ENCODE results near the gene SAMD11. TPM values are rescaled to one million over a fixed set of nuclear protein-coding genes. Genes with fewer than 3 reads are reported as not detected.
A peak's percentile ranks its signal among the peaks of the same experiment; 100 is the strongest.

SAMD11 gene
- polyA plus RNA-seq, 3 donors, result 38.2 to 87.0 (median 80.7) TPM

DNA sequence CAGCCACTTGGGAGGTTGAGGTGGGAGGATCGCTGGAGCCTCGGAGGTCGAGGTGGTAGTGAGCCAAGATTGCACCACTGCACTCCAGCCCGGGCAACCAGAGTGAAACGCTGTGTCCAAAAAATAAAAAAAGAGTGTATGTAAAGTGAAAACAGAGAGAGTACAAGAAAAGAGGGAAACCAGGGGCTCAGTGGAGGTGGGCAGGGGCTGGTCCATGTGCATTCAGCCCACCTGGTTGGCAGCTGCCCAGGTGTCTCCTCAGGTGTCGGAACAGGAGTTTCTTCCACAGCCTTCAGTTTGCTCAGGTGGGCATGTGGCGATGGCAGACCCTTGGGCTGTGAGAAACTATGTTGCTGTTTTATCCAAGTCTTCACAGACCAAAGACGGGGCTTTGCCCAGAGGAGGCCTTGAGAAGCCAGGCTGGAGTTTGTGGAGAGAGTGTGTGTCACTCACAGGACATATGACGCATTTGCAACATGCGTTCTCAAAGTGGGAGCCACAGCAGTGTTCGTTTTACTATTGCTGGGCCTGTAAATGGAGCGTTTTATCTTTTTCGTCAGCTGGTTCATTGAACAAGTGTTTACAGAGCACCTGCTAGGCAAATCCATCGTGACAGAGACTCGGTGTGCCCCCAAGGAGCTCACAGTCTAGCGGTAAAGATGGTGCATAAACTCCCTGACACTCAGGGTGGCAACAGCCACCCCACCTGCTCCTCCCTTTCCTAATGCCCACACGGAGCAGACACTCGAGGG lies 22.4 kb upstream of the SAMD11 start:
- DNase-seq (ENCODE audit: extremely low read depth in 1 of 11, low read depth in 9 of 11, low spot score in 4 of 11), result no peak

DNA sequence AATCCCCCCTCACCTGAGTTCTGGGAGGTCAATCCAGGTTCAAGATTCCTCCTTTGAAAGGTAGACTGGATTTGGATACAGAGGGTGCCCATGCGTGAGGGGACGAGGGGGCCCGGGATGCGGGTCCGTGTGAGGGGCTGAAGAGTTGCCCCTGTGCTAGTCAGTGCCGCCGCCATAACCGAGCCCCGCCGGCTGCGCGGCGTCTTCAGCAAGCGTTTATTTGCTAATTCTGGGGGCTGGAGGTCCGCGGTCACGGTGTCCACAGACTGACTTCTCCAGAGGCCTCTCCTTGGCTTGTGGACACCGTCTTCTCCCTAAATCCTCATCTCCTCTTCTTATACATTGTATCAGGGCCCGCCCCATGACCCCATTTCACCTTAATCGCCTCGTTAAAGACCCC lies 20.9 kb upstream of the SAMD11 start:
- DNase-seq (ENCODE audit: extremely low read depth in 1 of 11, low read depth in 9 of 11, low spot score in 4 of 11), result no peak

DNA sequence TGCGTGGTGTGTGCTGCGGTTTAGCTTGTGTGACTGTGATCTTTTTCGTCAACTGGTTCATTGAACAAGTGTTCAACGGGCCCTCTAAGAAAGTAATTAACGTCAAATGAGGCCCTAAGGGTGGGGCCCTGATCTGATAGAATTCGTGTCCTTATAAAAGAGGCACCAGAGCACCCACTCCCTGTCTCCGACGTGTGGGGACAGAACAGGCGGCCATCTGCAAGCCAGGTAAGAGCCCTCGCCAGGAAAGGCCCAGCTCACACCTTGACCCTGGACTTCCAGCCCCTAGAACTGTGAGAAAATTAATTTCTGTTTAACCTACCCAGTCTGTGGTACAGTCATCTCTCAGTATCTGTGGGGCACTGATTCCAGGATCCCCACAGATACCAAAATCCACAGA lies 20.4 kb upstream of the SAMD11 start:
- no peak for DNase-seq (ENCODE audit: extremely low read depth in 1 of 11, low read depth in 9 of 11, low spot score in 4 of 11)

DNA sequence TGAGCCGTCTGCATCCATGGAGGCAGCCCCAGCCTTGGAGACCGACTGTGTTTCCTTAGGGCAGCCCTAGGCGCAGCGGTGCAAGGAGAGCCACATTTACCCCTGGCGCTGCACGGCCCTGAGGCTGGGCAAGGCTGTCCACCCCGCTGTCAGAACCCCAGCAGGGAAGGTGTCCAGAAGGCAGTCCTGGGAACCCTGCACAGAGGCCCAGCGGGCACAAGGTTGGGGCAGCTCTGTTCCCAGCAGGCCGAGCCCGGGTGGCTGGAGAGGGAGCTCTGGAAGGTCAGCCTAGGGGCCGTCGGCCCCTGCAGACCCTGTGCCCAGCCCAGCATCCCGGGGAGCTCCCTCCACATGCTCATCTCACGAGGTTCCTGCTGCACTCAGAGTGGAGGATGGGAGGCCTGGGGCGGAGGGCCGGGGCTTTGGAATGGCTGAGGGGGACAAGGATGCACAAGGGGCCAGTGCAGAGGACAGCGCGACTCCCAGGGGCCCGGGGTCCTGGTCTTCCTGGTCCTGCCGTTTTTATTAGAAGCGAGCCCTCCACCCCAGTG lies 19.9 kb upstream of the SAMD11 start:
- no peak for DNase-seq (ENCODE audit: extremely low read depth in 1 of 11, low read depth in 9 of 11, low spot score in 4 of 11)

DNA sequence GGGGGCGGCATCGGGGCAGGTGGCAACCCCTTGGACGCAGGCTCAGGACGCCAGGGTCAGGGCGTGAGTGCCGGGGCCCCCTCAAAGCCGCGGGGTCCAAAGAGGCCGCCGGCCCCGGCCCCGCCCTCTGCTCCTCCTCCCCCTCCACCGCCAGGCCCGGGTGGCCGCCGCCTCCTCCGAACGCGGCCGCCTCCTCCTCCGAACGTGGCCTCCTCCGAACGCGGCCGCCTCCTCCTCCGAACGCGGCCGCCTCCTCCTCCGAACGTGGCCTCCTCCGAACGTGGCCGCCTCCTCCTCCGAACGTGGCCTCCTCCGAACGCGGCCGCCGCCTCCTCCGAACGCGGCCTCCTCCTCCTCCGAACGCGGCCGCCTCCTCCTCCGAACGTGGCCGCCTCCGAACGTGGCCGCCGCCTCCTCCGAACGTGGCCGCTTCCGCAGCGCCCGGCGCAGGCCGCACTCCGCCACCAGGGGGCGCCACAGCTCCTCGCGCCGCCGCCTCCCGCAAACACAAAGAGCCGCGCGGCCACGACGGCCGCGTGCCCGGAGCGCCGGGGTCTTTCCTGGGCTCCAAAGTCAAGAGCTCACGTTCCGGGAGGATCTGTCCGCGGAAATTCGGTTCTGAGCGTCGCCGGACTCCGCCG lies 19.3 kb upstream of the SAMD11 start:
- peak in 5 of 11 donors; percentile 66 to 86 (median 83) for DNase-seq (ENCODE audit: extremely low read depth in 1 of 11, low read depth in 9 of 11, low spot score in 4 of 11)

DNA sequence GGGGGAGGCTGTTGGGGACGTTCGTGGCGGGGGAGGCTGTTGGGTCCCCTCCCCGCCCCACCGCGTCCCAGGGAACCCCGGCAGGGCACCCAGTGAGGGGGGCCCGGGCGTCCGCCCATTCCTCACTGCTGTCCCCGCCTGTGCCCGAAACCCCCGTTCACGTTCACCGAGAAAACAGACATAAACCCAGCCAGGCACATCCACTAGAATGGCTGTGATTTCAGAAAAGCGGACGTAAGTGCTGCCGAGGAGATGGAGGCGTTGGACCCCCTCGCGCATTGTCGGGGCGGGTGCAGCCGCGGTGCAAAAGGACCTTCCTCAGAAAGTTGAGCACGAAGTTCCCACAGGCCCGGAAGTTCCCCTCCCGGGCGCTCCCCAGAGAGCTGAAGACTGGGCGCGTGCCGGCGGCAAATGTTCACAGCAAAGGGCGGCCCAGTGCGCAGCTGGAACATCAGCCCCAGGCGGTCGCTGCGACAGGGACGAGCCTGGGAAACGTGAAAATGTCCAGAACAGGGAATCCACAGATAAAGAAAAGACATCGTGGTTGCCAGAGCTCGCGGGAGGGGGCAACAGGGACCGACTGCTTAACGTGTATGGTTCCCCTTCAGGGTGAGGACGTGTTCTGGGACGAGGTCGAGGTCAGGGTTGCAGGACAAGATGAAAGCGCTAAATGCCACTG lies 18.5 kb upstream of the SAMD11 start:
- DNase-seq (ENCODE audit: extremely low read depth in 1 of 11, low read depth in 9 of 11, low spot score in 4 of 11), result peak in 1 of 11 donors; percentile 53

DNA sequence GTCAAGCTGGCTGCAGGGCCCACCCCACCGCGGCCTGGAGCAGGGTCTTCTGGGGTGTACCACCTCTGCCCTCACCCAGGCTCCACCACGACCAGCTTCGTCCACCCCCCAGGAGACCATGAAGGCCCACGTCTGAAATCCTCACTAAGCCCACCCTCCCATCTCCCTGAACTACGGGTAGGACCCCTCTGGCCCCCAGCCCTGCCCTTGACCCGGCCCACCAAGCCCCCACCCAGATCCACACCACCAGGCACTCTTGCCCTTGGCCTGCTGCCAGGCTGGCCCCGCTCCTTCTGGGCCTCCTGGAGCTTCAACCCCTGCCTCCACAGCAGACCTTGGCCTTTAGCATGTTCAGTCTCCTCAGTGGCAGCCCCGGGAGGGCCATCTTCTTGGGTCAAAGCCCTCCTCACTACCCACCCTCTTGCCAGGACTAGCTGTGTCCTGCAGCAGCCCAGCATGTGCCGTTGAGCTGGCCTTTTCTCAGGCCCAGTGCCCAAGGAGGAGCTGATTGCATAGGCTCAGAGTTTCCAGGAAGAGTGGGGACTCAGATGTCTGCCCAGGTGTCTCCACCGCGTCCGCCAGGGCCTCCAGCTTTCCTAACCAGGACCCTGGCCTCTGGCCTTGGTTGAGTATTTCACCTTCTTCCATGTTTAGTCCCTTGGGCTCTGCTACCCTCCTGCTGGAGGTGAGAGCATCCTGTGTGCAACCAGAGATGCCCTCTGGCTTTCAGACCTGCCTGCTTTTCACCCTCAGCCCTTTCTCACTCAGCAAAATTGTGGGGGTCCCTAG lies 17.7 kb upstream of the SAMD11 start:
- no peak for DNase-seq (ENCODE audit: extremely low read depth in 1 of 11, low read depth in 9 of 11, low spot score in 4 of 11)

DNA sequence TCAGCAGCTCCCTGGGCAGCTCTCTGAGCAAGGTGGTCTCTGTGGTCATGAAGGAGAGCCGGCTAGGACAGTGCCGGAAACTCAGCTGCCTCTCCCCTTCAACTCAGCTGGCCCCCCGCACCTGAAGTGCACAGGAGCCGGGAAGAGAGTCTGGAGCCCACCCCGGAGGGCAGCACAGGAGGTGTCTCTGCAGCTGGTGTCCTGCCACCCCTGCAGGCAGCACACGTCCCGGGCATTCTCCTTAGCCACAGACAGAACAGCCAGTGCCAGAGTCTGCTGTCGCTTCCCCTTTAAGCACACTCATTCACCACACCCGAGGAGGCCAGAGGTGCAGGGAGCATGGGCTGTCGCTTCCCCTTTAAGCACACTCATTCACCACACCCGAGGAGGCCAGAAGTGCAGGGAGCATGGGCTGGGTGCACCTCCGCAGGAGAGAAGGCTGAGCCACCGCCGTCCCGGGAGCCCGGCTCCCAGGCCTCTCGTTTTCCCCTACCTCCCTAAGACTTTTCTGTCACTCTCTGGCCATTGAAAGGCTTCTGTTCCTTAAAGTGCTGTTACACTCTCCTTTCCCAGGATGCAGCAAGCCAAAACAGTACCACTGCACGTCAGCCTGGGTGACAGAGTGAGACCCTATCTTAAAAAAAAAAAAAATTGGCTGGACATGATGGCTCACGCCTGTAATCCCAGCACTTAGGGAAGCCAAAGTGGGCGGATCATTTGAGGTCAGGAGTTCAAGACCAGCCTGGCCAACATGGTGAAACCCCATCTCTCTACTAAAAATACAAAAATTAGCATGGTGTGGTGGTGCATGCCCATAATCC lies 16.9 kb upstream of the SAMD11 start:
- no peak for DNase-seq (ENCODE audit: extremely low read depth in 1 of 11, low read depth in 9 of 11, low spot score in 4 of 11)

DNA sequence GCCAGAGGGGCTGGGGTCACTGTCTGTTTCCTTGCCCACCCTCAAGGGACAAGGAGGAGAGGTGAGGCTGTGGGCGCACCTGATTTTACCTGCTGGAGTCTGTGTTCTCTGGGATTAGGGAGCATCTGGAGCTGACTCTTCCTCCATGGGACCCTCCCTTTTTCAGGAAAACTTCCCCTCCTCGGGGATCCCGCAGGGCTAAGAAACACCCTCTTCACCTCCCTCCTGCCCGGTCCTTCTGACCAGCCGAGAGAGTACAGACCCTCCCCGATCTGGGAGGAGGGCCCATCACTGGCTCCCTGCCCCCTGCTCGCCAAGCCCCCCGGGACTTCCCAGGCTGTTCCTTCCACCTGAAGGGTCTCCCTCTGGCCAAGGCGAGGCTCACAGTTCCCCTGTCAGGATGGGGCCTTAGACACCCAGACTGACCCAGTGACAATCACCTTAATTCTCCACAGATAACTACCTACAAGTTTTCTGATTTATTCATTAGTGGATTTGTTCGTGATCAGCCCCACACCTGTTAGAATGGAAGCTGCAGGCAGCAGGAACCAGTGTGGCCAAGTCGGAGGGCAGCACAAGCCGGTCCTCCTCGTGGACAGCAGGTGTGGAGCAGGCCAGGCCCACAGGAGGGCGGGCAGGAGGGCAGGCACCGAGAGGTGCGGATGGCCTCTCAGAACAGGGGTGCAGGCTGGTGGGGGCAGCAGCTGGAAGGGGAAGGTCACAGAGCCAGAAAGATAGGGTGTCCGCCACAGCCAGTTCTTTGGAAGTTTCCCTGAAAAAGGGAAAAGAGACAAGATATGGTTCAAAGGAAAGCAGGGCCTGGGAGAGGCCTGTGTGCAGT lies 15.9 kb upstream of the SAMD11 start:
- no peak for DNase-seq (ENCODE audit: extremely low read depth in 1 of 11, low read depth in 9 of 11, low spot score in 4 of 11)

DNA sequence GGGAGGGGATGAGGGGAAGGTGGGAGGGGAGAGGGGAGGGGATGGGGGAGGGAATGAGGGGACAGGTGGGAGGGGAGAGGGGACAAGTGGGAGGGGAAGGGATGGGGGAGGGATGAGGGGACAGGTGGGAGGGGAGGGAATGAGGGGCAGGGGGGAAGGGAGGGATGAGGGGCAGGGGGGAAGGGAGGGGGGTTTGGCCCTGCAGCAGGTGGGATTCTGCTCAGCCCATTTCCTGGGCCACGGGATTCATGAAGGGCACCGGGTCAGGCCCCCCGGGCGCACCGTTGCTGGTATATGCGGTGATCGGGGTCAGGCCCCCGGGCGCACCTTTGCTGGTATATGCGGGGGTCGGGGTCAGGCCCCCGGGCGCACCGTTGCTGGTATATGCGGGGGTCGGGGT lies 15.1 kb upstream of the SAMD11 start:
- DNase-seq (ENCODE audit: extremely low read depth in 1 of 11, low read depth in 9 of 11, low spot score in 4 of 11), result no peak

DNA sequence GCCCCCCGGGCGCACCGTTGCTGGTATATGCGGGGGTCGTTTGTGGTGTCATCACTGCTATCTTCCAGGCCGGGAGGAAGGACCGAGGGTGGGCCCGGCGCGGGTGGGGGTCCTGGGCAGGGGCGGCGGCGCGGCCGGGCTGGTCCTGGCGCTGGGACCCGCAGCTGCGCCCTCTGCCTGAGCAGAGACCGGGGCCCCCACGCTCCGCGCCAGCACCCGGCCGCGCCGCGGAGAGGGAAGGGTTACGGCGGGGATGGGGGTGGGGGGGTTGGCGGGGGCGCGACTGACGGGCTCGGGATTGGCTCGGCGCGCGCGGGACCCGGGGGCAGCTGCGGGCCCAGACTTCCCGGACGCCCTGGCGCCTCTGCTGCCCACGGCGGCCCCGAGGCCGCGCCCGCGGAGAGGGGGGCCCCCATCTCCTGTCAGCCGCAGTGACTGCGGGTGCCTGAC lies 13.8 kb upstream of the SAMD11 start:
- no peak for DNase-seq (ENCODE audit: extremely low read depth in 1 of 11, low read depth in 9 of 11, low spot score in 4 of 11)

DNA sequence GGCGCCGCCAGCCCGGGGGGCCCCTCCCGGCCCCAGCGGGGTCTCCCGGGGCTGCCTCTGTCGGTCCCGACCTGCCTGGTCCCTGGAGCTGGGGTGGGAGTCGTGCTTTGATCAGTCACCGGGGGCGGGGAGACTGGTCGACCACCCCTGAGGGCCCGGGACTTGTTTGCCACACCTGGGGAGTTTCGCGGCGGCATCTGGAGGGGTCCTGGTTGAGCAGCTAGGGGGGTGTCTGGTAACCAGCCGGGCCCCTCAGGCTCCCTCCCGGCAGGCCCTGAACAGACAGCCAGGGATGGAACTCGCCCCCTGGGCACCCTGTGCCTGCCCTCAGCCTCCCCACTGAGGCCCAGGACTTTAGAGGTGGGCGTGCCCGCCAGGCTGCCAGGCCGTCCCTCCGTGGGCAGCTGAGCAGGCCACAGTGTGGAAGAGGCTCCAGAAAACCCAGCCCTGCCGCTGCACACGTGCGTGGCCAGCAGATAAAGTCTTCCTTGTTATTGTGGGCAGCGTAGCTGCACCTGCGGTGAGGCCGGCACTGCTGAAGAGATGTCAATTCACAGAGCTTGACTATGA lies 13.3 kb upstream of the SAMD11 start:
- no peak for DNase-seq (ENCODE audit: extremely low read depth in 1 of 11, low read depth in 9 of 11, low spot score in 4 of 11)

DNA sequence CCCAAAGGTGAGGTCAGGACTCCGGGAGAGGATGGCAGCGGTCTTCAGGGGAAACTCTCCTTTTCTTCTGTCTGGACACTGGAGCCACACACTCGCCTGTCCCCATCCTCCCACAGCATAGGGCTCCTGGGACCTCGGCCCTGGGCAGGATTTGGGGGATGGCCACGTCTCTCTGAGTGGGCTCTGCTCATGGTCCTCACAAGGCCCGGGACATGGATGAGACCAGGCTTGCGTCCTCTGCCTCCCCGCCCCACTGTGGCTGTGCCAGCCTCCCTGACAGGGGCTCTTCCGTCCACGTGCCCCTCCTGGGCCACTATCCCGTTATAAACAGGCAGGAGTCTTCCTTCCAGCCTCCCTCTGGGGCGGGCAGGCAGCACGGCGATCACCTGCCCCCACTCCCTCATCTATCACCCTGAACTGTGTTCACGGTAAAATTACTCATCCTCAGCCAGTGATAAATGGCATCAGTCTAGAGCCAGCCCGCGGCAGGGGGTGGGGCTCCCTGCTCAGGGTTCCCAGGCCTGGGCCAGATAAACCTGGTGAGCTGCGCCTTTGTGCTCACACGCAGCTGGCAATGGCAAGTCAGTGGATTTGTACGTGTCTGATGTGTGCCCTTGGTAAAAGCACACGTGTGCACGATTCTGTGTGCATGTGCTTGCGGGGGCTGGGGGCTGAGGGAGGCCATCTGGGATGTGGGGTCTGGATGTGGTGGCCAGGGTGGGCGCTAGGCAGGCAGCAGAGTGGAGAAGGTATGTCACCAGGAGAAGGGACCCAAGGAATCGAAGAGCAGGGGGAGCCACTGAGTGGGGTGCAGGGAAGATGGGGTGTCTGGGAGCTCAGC lies 12.6 kb upstream of the SAMD11 start:
- DNase-seq (ENCODE audit: extremely low read depth in 1 of 11, low read depth in 9 of 11, low spot score in 4 of 11), result peak in 1 of 11 donors; percentile 56

DNA sequence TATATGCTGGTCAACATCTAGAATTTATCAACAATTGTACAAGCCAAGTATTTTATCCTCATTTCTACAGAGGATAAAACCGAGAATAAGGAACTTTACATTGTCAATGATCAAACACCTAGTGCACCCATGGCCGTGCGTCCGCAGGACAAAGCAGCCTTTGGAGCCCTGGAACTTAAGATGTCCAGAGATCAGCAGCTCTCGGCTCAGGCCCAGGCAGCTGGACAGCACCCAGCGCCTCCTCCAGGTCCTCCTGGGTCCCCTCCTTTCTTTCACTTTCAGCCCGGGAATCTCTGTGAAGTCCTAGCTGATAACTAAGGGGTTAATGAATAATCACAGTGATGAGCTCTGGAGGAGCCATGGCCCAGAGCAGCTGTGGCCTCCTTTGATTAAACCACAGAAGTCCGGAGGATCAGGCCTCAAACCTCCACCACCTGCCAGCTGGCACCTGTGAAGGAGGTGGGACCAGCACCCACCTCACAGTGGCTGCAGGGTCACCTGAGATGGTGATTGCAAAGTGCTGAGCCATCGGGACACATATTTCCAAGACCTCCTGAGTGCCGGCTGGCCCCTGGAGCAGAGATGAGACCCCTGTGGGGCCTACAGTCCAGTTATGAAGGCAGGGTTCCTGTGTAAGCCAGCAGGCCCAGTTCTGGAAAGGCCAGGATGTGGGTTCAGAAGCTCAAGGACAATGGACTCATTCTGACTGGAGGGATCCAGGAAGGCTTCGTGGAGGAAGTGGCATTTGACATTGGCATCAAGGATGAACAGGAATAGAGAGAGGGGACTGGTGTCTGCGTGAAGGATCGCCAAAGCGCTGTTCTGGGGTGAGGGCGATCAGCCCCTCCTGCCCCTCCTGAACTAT lies 11.6 kb upstream of the SAMD11 start:
- DNase-seq (ENCODE audit: extremely low read depth in 1 of 11, low read depth in 9 of 11, low spot score in 4 of 11), result no peak

DNA sequence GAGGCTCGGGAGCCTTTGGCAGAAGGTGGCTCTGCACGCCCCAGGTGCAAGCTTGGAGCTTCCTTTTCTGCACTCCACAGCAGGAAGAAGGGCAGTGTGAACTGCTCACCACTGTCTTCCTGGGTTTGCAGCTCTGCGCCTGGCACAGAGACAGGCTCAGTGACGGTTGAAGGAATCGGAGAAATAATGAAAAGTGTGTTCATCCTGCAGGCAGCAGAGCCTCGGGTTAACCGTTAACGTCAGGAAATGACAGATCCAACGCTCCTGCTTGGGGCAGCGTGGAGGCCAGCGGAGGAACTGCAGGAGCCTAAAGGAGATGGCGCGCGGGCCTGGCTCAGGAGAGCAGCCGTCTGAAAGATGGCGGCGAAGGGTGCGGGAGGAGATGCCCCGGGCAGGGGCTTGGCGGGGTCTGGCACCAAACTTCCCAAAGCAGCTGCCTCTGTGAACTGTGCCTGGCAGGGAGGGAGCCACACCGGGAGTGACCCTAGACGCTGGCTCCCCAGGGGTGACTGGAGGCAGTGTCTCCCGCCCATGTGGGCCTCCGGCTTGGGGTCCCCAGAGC lies 10.9 kb upstream of the SAMD11 start:
- no peak for DNase-seq (ENCODE audit: extremely low read depth in 1 of 11, low read depth in 9 of 11, low spot score in 4 of 11)

Measured in renal cortex interstitium (tissue), 11 donors.